Measurements from ENCODE around the gene RPL41.

The RPL41 gene

GRCh38 chr12:56150563-56150962, 34.1 kb downstream of the RPL41 start:
- DNase-seq (ENCODE audit: low read depth): peak; percentile 73

GRCh38 chr12:56151672-56152131, 35.3 kb downstream of the RPL41 start:
- peak overlapping the region; percentile 62 for H3K4me3 ChIP-seq (ENCODE audit: low read depth, low read length)
- peak; percentile 38 for DNase-seq (ENCODE audit: low read depth)
- peak; percentile 53 for TF ChIP-seq CTCF (conservative IDR thresholded peaks at IDR 0.05; ENCODE audit: low read depth, low read length)

More at GRCh38 chr12:56150563-56150962, 34.1 kb downstream of the RPL41 start:
- H3K4me3 ChIP-seq (ENCODE audit: low read depth, low read length): no peak overlapping the region
- no peak for TF ChIP-seq CTCF (conservative IDR thresholded peaks at IDR 0.05; ENCODE audit: low read depth, low read length)

- peak; percentile 92 for DNase-seq (ENCODE audit: low read depth)
- peak within 1 kb of the TSS; percentile 62 for H3K4me3 ChIP-seq (ENCODE audit: low read depth, low read length)
- TF ChIP-seq CTCF (conservative IDR thresholded peaks at IDR 0.05; ENCODE audit: low read depth, low read length): no peak
Observed at GRCh38 chr12:56152132-56152755, 35.8 kb downstream of the RPL41 start, which contains the start of gene MYL6B. MYL6B (plus strand) TSS chr12:56152587; CDS start chr12:56153919, 1,332 bp downstream.

- peak overlapping the region; percentile 62 for H3K4me3 ChIP-seq (ENCODE audit: low read depth, low read length)
- DNase-seq (ENCODE audit: low read depth): no peak
- TF ChIP-seq CTCF (conservative IDR thresholded peaks at IDR 0.05; ENCODE audit: low read depth, low read length): no peak
Observed at GRCh38 chr12:56152756-56153677, 36.6 kb downstream of the RPL41 start.

- no peak for TF ChIP-seq CTCF (conservative IDR thresholded peaks at IDR 0.05; ENCODE audit: low read depth, low read length)
- no peak for DNase-seq (ENCODE audit: low read depth)
- H3K4me3 ChIP-seq (ENCODE audit: low read depth, low read length): no peak overlapping the region
Observed at GRCh38 chr12:56153678-56154065, 37.2 kb downstream of the RPL41 start.

GRCh38 chr12:56154246-56154771, 37.9 kb downstream of the RPL41 start:
- H3K4me3 ChIP-seq (ENCODE audit: low read depth, low read length): no peak overlapping the region
- peak; percentile 65 for DNase-seq (ENCODE audit: low read depth)
- no peak for TF ChIP-seq CTCF (conservative IDR thresholded peaks at IDR 0.05; ENCODE audit: low read depth, low read length)

Measured in choroid plexus epithelial cell (primary cell).